Erythroblast (primary cell): ENCODE results near the gene ENPEP.

Experiments used
- GATA1 ChIP-seq: IDR thresholded peaks from 2 replicates; pipeline ENCODE4 v1.6.1; 2011; ENCODE audit warnings: low read depth, mild to moderate bottlenecking, control low read depth, low read length, moderate library complexity
- POLR2A ChIP-seq: IDR thresholded peaks from 2 replicates; pipeline ENCODE4 v1.6.1; 2011; ENCODE audit warnings: mild to moderate bottlenecking, low read length

DNA sequence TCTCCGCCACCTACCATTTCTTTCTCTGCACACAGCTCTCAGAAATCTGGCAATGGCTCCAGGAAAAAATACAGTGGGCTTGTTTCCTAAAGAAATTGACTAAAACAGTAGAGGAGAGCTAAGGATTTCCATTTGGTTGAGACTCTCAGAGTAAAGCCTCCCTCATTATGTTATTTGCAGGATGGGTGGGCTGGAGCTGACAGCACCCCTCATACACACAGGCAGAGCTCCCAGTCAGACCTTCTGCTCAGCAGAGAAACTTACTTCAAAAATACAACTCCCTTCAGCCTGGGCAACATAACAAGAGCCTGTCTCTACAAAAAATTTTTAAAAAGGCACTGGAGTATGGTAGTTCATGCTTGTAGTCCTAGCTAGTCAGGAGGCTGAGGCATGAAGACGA, 44.9 kb downstream of the ENPEP start:
- TF ChIP-seq POLR2A = no peak
- no peak for TF ChIP-seq GATA1
